ENCODE data around the gene TUBB6. TPM values are rescaled to one million over a fixed set of nuclear protein-coding genes. Genes with fewer than 3 reads are reported as not detected.

TUBB6 gene
- total and polyA plus RNA-seq, 9 donors, result 230 to 347 (median 284) TPM

GRCh38 chr18:12324991-12325725 is 17.1 kb downstream of the TUBB6 start:
- Histone ChIP-seq H3K27ac (ENCODE audit: low read length) (no peak overlapping the region), H3K9me3 (replicated peaks; ENCODE audit: control insufficient read depth, low read depth, low read length) (no peaks in the 10 kb centered on the region), H3K36me3 (ENCODE audit: control insufficient read depth, insufficient read depth, low read length) (peaks cover 67% of the 10 kb centered on the region), H3K4me3 (ENCODE audit: low read length) (no peak overlapping the region), H3K4me1 (ENCODE audit: control insufficient read depth, insufficient read depth, low read length) (peaks cover 15% of the 10 kb centered on the region), H3K27me3 (ENCODE audit: control insufficient read depth, insufficient read depth, low read length) (no peaks in the 10 kb centered on the region)
- WGBS (ENCODE audit: insufficient coverage), result 97% methylated on average over 58 of the region's 58 CpGs
- DNase-seq, result no peak

GRCh38 chr18:12325726-12326245 is 17.7 kb downstream of the TUBB6 start:
- no peaks in the 10 kb centered on the region for H3K27me3 ChIP-seq (ENCODE audit: control insufficient read depth, insufficient read depth, low read length)
- no peak for DNase-seq
- H3K9me3 ChIP-seq (replicated peaks; ENCODE audit: control insufficient read depth, low read depth, low read length), result no peaks in the 10 kb centered on the region
- WGBS (ENCODE audit: insufficient coverage), result 96% methylated on average over 24 of the region's 29 CpGs
- peaks cover 69% of the 10 kb centered on the region for H3K36me3 ChIP-seq (ENCODE audit: control insufficient read depth, insufficient read depth, low read length)
- no peak overlapping the region for H3K27ac ChIP-seq (ENCODE audit: low read length)
- H3K4me3 ChIP-seq (ENCODE audit: low read length), result no peak overlapping the region
- H3K4me1 ChIP-seq (ENCODE audit: control insufficient read depth, insufficient read depth, low read length), result peaks cover 15% of the 10 kb centered on the region

- Histone ChIP-seq H3K27me3 (ENCODE audit: control insufficient read depth, insufficient read depth, low read length) (no peaks in the 10 kb centered on the region), H3K4me3 (ENCODE audit: low read length) (no peak overlapping the region), H3K9me3 (replicated peaks; ENCODE audit: control insufficient read depth, low read depth, low read length) (no peaks in the 10 kb centered on the region), H3K27ac (ENCODE audit: low read length) (no peak overlapping the region), H3K4me1 (ENCODE audit: control insufficient read depth, insufficient read depth, low read length) (peaks cover 11% of the 10 kb centered on the region), H3K36me3 (ENCODE audit: control insufficient read depth, insufficient read depth, low read length) (peaks cover 68% of the 10 kb centered on the region)
- 86% methylated on average over 9 of the region's 12 CpGs for WGBS (ENCODE audit: insufficient coverage)
- DNase-seq, result no peak
Measured at GRCh38 chr18:12326711-12327460, 18.8 kb downstream of the TUBB6 start.

- peaks cover 11% of the 10 kb centered on the region for H3K4me1 ChIP-seq (ENCODE audit: control insufficient read depth, insufficient read depth, low read length)
- no peak overlapping the region for H3K4me3 ChIP-seq (ENCODE audit: low read length)
- peak overlapping the region; percentile 13 for H3K27ac ChIP-seq (ENCODE audit: low read length)
- WGBS (ENCODE audit: insufficient coverage), result 53% methylated on average over 3 of the region's 11 CpGs
- H3K27me3 ChIP-seq (ENCODE audit: control insufficient read depth, insufficient read depth, low read length), result no peaks in the 10 kb centered on the region
- H3K9me3 ChIP-seq (replicated peaks; ENCODE audit: control insufficient read depth, low read depth, low read length), result no peaks in the 10 kb centered on the region
- H3K36me3 ChIP-seq (ENCODE audit: control insufficient read depth, insufficient read depth, low read length), result peaks cover 61% of the 10 kb centered on the region
- peak; percentile 79 for DNase-seq
Measured at GRCh38 chr18:12327510-12328178, 19.6 kb downstream of the TUBB6 start.

- H3K27me3 ChIP-seq (ENCODE audit: control insufficient read depth, insufficient read depth, low read length), result no peaks in the 10 kb centered on the region
- DNase-seq, result no peak
- no peak overlapping the region for H3K4me3 ChIP-seq (ENCODE audit: low read length)
- 81% methylated on average over 3 of the region's 4 CpGs for WGBS (ENCODE audit: insufficient coverage)
- H3K36me3 ChIP-seq (ENCODE audit: control insufficient read depth, insufficient read depth, low read length), result peaks cover 58% of the 10 kb centered on the region
- H3K27ac ChIP-seq (ENCODE audit: low read length), result peak overlapping the region; percentile 5
- H3K9me3 ChIP-seq (replicated peaks; ENCODE audit: control insufficient read depth, low read depth, low read length), result no peaks in the 10 kb centered on the region
- H3K4me1 ChIP-seq (ENCODE audit: control insufficient read depth, insufficient read depth, low read length), result peaks cover 11% of the 10 kb centered on the region
Measured at GRCh38 chr18:12328179-12328823, 20.3 kb downstream of the TUBB6 start.

GRCh38 chr18:12329125-12329698 is 21.2 kb downstream of the TUBB6 start:
- WGBS (ENCODE audit: insufficient coverage), result 83% methylated on average over 11 of the region's 11 CpGs
- H3K4me1 ChIP-seq (ENCODE audit: control insufficient read depth, insufficient read depth, low read length), result peaks cover 11% of the 10 kb centered on the region
- no peaks in the 10 kb centered on the region for H3K27me3 ChIP-seq (ENCODE audit: control insufficient read depth, insufficient read depth, low read length)
- H3K27ac ChIP-seq (ENCODE audit: low read length), result no peak overlapping the region
- no peak for DNase-seq
- H3K9me3 ChIP-seq (replicated peaks; ENCODE audit: control insufficient read depth, low read depth, low read length), result no peaks in the 10 kb centered on the region
- peaks cover 63% of the 10 kb centered on the region for H3K36me3 ChIP-seq (ENCODE audit: control insufficient read depth, insufficient read depth, low read length)
- no peak overlapping the region for H3K4me3 ChIP-seq (ENCODE audit: low read length)

- Histone ChIP-seq H3K27ac (ENCODE audit: low read length) (no peak overlapping the region), H3K27me3 (ENCODE audit: control insufficient read depth, insufficient read depth, low read length) (no peaks in the 10 kb centered on the region), H3K36me3 (ENCODE audit: control insufficient read depth, insufficient read depth, low read length) (peaks cover 64% of the 10 kb centered on the region), H3K9me3 (replicated peaks; ENCODE audit: control insufficient read depth, low read depth, low read length) (no peaks in the 10 kb centered on the region), H3K4me1 (ENCODE audit: control insufficient read depth, insufficient read depth, low read length) (peaks cover 11% of the 10 kb centered on the region), H3K4me3 (ENCODE audit: low read length) (no peak overlapping the region)
- WGBS (ENCODE audit: insufficient coverage), result no CpG with 5 or more reads among the region's 4 CpGs
- no peak for DNase-seq
Measured at GRCh38 chr18:12330766-12331165, 22.7 kb downstream of the TUBB6 start.

- Histone ChIP-seq H3K27me3 (ENCODE audit: control insufficient read depth, insufficient read depth, low read length) (no peaks in the 10 kb centered on the region), H3K36me3 (ENCODE audit: control insufficient read depth, insufficient read depth, low read length) (peaks cover 63% of the 10 kb centered on the region), H3K27ac (ENCODE audit: low read length) (no peak overlapping the region), H3K9me3 (replicated peaks; ENCODE audit: control insufficient read depth, low read depth, low read length) (no peaks in the 10 kb centered on the region), H3K4me3 (ENCODE audit: low read length) (no peak overlapping the region), H3K4me1 (ENCODE audit: control insufficient read depth, insufficient read depth, low read length) (no peaks in the 10 kb centered on the region)
- 78% methylated on average over 9 of the region's 10 CpGs for WGBS (ENCODE audit: insufficient coverage)
- DNase-seq, result no peak
Measured at GRCh38 chr18:12333506-12334290, 25.7 kb downstream of the TUBB6 start.

GRCh38 chr18:12334366-12334808 is 26.3 kb downstream of the TUBB6 start:
- 25% methylated on average over 2 of the region's 2 CpGs for WGBS (ENCODE audit: insufficient coverage)
- H3K36me3 ChIP-seq (ENCODE audit: control insufficient read depth, insufficient read depth, low read length), result peaks cover 61% of the 10 kb centered on the region
- no peak for DNase-seq
- no peak overlapping the region for H3K27ac ChIP-seq (ENCODE audit: low read length)
- no peaks in the 10 kb centered on the region for H3K27me3 ChIP-seq (ENCODE audit: control insufficient read depth, insufficient read depth, low read length)
- H3K4me3 ChIP-seq (ENCODE audit: low read length), result no peak overlapping the region
- H3K9me3 ChIP-seq (replicated peaks; ENCODE audit: control insufficient read depth, low read depth, low read length), result no peaks in the 10 kb centered on the region
- no peaks in the 10 kb centered on the region for H3K4me1 ChIP-seq (ENCODE audit: control insufficient read depth, insufficient read depth, low read length)

Measured in muscle of leg (tissue), 11 donors.